H1 (cell line): Measurements from ENCODE around the gene BLOC1S1. TPM values are rescaled to one million over a fixed set of nuclear protein-coding genes. Genes with fewer than 3 reads are reported as not detected.

Source experiments
- CBX5 ChIP-seq: fragments of 300-800, 300-1000 bp; sonication (generic); IDR thresholded peaks from 2 replicates; pipeline ENCODE4 v1.7.1; 2016; ENCODE audit warnings: antibody characterized with exemption, low read length, low read depth
- HDAC6 ChIP-seq: IDR thresholded peaks from one replicate; pipeline ENCODE4 v1.7.1; 2012; ENCODE audit warnings: low read depth, mild to moderate bottlenecking, inconsistent platforms, low read length, moderate library complexity
- JUN ChIP-seq: IDR thresholded peaks from 2 replicates; pipeline ENCODE4 v1.6.1; 2011; ENCODE audit warnings: low read depth, mild to moderate bottlenecking, improper control_type of control experiment, low read length
- MAX ChIP-seq: IDR thresholded peaks from 2 replicates; pipeline ENCODE4 v1.6.1; 2012; ENCODE audit warnings: inconsistent platforms
- RBBP5 ChIP-seq: IDR thresholded peaks from 2 replicates; pipeline ENCODE4 v1.7.1; 2012; ENCODE audit warnings: low read depth, mild to moderate bottlenecking, inconsistent platforms, low read length, moderate library complexity, borderline replicate concordance
- RXRA ChIP-seq: IDR thresholded peaks from 2 replicates; pipeline ENCODE4 v1.6.1; 2011; ENCODE audit warnings: low read depth, mild to moderate bottlenecking, low read length, moderate library complexity; ENCODE audit not compliant: insufficient read depth
- ZNF274 ChIP-seq: IDR thresholded peaks from 2 replicates; pipeline ENCODE4 v1.7.0; 2012; ENCODE audit warnings: low read length, borderline replicate concordance; ENCODE audit errors: extremely low read depth
- polyA plus RNA-seq, 7 experiments: library from polyadenylated mRNA; depleted of rRNA in 3 of 7; stranded (reverse) in 5 of 7; unstranded in 2 of 7; fragments of >200 nt in 5 of 7; fragments of 200-250 nt in 2 of 7; gene quantifications; 1 replicate in 5 of 7; 2 replicates in 1 of 7; 4 replicates in 1 of 7; pipeline versions ENCODE4 v1.2.1 to v1.2.3, GENCODE V29; 2011 to 2013; ENCODE audit warnings: missing spikeins in 2 of 7, mixed read lengths in 2 of 7
- total RNA-seq: library from RNA; stranded (reverse); fragmentation: NEBNext Ultra II Directional; extraction: Animal tissue kit (Norgen Biotek cat#: 25700); gene quantifications from 2 replicates; pipeline ENCODE4 v1.2.1, GENCODE V29; 2021

The BLOC1S1 gene
- total and polyA plus RNA-seq, 2 of the 8 experiments (the other 6 are each of a cell fraction or from before 2014, with no cell fraction given): 91.1 to 185 TPM

- no peak for TF ChIP-seq ZNF274
- TF ChIP-seq HDAC6: no peak
- no peak for TF ChIP-seq CBX5
- no peak for TF ChIP-seq RXRA
- no peak for TF ChIP-seq JUN
- TF ChIP-seq RBBP5: no peak
- TF ChIP-seq MAX: peak; percentile 44; the same call in 1 of the 2 replicates
Measured at GRCh38 chr12:55729819-55730818, 14.3 kb downstream of the BLOC1S1 start (continued).
